Measurements from ENCODE around the gene SPHKAP.

DNA sequence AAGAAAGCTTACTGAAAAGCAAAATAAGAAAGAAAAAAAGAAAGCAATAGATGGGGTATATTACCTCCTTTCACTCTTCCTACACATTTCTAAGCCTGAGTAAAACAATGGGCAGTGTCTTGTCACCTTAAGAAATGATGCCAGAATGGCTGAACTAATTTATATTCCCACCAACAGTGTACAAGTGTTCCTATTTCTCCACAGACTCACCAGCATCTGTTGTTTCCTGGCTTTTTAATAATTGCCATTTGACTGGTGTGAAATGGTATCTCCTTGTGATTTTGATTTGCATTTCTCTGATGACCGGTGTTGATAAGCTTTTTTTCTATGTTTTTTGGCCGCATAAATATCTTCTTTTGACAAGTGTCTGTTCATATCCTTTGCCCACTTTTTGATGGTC lies 98.4 kb downstream of the SPHKAP start:
- TF ChIP-seq, protein P1, sequence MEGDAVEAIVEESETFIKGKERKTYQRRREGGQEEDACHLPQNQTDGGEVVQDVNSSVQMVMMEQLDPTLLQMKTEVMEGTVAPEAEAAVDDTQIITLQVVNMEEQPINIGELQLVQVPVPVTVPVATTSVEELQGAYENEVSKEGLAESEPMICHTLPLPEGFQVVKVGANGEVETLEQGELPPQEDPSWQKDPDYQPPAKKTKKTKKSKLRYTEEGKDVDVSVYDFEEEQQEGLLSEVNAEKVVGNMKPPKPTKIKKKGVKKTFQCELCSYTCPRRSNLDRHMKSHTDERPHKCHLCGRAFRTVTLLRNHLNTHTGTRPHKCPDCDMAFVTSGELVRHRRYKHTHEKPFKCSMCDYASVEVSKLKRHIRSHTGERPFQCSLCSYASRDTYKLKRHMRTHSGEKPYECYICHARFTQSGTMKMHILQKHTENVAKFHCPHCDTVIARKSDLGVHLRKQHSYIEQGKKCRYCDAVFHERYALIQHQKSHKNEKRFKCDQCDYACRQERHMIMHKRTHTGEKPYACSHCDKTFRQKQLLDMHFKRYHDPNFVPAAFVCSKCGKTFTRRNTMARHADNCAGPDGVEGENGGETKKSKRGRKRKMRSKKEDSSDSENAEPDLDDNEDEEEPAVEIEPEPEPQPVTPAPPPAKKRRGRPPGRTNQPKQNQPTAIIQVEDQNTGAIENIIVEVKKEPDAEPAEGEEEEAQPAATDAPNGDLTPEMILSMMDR (IDR thresholded peaks at IDR 0.05): no peak
- no peak for TF ChIP-seq POLR2A (IDR thresholded peaks at IDR 0.05)

Measured in thyroid gland (tissue), 4 donors.